Hepatocyte (in vitro differentiated cells): ENCODE measurements around the gene POC1B.

Experiments
- EZH2 ChIP-seq: fragments of 200-600 bp; sonication (generic); IDR thresholded peaks from 2 replicates; pipeline ENCODE4 v1.6.1; 2016; ENCODE audit warnings: antibody characterized with exemption, mild to moderate bottlenecking, borderline replicate concordance
- EZH2phosphoT487 ChIP-seq: fragments of 200-600 bp; sonication (generic); IDR thresholded peaks from one replicate; pipeline ENCODE4 v1.6.1; 2018; ENCODE audit warnings: antibody characterized with exemption, mild to moderate bottlenecking, low read depth, moderate library complexity; ENCODE audit not compliant: unreplicated experiment, severe bottlenecking
- TF ChIP-seq, protein P1 (sequence below): fragments of 200-600 bp; sonication (generic); IDR thresholded peaks from 2 replicates; pipeline ENCODE4 v1.5.1; 2016; ENCODE audit warnings: antibody characterized with exemption, mild to moderate bottlenecking; ENCODE audit not compliant: poor library complexity

DNA sequence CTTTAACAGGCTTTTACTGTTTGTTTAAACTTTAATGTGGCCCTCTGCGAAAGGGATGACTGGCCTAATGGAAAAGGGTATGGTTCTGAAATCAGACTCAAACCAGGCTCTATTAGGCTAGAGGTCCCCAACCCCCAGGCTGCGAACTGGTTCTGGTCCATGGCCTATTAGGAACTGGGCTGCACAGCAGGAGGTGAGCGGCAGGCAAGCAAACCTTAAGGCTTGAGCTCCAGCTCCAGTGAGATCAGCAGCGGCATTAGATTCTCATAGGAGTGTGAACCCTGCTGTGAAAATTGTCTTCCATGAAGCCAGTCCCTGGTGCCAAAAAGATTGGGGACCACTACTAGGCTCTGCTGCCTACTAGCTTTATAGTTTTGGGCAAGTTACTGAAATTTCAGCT lies 12.3 kb downstream of the POC1B start:
- TF ChIP-seq, protein P1, sequence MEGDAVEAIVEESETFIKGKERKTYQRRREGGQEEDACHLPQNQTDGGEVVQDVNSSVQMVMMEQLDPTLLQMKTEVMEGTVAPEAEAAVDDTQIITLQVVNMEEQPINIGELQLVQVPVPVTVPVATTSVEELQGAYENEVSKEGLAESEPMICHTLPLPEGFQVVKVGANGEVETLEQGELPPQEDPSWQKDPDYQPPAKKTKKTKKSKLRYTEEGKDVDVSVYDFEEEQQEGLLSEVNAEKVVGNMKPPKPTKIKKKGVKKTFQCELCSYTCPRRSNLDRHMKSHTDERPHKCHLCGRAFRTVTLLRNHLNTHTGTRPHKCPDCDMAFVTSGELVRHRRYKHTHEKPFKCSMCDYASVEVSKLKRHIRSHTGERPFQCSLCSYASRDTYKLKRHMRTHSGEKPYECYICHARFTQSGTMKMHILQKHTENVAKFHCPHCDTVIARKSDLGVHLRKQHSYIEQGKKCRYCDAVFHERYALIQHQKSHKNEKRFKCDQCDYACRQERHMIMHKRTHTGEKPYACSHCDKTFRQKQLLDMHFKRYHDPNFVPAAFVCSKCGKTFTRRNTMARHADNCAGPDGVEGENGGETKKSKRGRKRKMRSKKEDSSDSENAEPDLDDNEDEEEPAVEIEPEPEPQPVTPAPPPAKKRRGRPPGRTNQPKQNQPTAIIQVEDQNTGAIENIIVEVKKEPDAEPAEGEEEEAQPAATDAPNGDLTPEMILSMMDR = no peak
- TF ChIP-seq EZH2phosphoT487 = no peak
- TF ChIP-seq EZH2 = no peak
